ENCODE results near the gene DSEL. TPM values are rescaled to one million over a fixed set of nuclear protein-coding genes. Genes with fewer than 3 reads are reported as not detected.
A peak's percentile ranks its signal among the peaks of the same experiment; 100 is the strongest.

The DSEL gene
- total RNA-seq, 2 donors from 2014 or later, result 4.2 to 5.9 TPM

GRCh38 chr18:67519592-67519991, 3.1 kb upstream of the DSEL start:
- no peaks in the 10 kb centered on the region for H3K36me3 ChIP-seq (replicated peaks in 1 of 2; ENCODE audit: insufficient read depth in 1 of 2, low read depth in 2 of 2)
- intact Hi-C loops (cut with DNase I), result no loop called here
- WGBS, 2 donors, result 50 to 60% methylated on average over 2 of the region's 2 CpGs
- TF ChIP-seq POLR2A (IDR thresholded peaks at IDR 0.05) (no peak), CTCF (IDR thresholded peaks at IDR 0.05) (no peak)
- H3K27ac ChIP-seq, result no peak overlapping the region
- DNase-seq (no peak), ATAC-seq (no peak)
- no peak overlapping the region for H3K4me3 ChIP-seq
- peaks cover 6% of the 10 kb centered on the region for H3K4me1 ChIP-seq
- no peaks in the 10 kb centered on the region for H3K9me3 ChIP-seq
- H3K27me3 ChIP-seq, result no peaks in the 10 kb centered on the region

GRCh38 chr18:67518566-67518965, 2.0 kb upstream of the DSEL start:
- H3K4me1 ChIP-seq, result peaks cover 6% of the 10 kb centered on the region
- no peak overlapping the region for H3K4me3 ChIP-seq
- H3K9me3 ChIP-seq, result no peaks in the 10 kb centered on the region
- intact Hi-C loops (cut with DNase I), result no loop called here
- no peak for TF ChIP-seq CTCF (IDR thresholded peaks at IDR 0.05)
- TF ChIP-seq POLR2A (IDR thresholded peaks at IDR 0.05), result no peak
- no peaks in the 10 kb centered on the region for H3K27me3 ChIP-seq
- ATAC-seq (no peak), DNase-seq (no peak)
- WGBS, 2 donors, result 77 to 78% methylated on average over 5 of the region's 5 CpGs
- H3K36me3 ChIP-seq (replicated peaks in 1 of 2; ENCODE audit: insufficient read depth in 1 of 2, low read depth in 2 of 2), result no peaks in the 10 kb centered on the region
- no peak overlapping the region for H3K27ac ChIP-seq

GRCh38 chr18:67517444-67517765, 885 bp upstream of the DSEL start:
- peaks cover 6% of the 10 kb centered on the region for H3K4me1 ChIP-seq
- DNase-seq, result peak; percentile 17 to 25 (median 22)

GRCh38 chr18:67515942-67516538, 480 bp downstream of the DSEL start:
- intact Hi-C loops (cut with DNase I), result no loop called here
- Histone ChIP-seq H3K9me3 (no peaks in the 10 kb centered on the region), H3K4me1 (peaks cover 6% of the 10 kb centered on the region), H3K27ac (peak overlapping the region; percentile 47 to 87 (median 86)), H3K4me3 (peak overlapping the region; percentile 43 to 56), H3K27me3 (no peaks in the 10 kb centered on the region), H3K36me3 (replicated peaks in 1 of 2; ENCODE audit: insufficient read depth in 1 of 2, low read depth in 2 of 2) (no peaks in the 10 kb centered on the region)
- ATAC-seq (peak; percentile 78), DNase-seq (peak; percentile 88 to 92 (median 89))
- TF ChIP-seq CTCF (IDR thresholded peaks at IDR 0.05) (peak; percentile 50 to 86 (median 80)), POLR2A (IDR thresholded peaks at IDR 0.05) (peak in 1 of 3 donors; percentile 49)
- WGBS, 2 donors, result 0% methylated on average over 7 to 53 of the region's 53 CpGs

More at GRCh38 chr18:67517444-67517765, 885 bp upstream of the DSEL start:
- intact Hi-C loops (cut with DNase I), result no loop called here
- Histone ChIP-seq H3K9me3 (no peaks in the 10 kb centered on the region), H3K36me3 (replicated peaks in 1 of 2; ENCODE audit: insufficient read depth in 1 of 2, low read depth in 2 of 2) (no peaks in the 10 kb centered on the region), H3K4me3 (no peak overlapping the region), H3K27ac (peak overlapping the region in 3 of 4 donors; percentile 85 to 87 (median 87)), H3K27me3 (no peaks in the 10 kb centered on the region)
- ATAC-seq, result no peak
- TF ChIP-seq POLR2A (IDR thresholded peaks at IDR 0.05) (no peak), CTCF (IDR thresholded peaks at IDR 0.05) (no peak)
- WGBS, 2 donors, result 0% methylated on average over 4 of the region's 4 CpGs

GRCh38 chr18:67514901-67515540, 1.5 kb downstream of the DSEL start:
- intact Hi-C loops (cut with DNase I), result no loop called here
- ATAC-seq, result no peak

More at GRCh38 chr18:67514901-67515540, 1.5 kb downstream of the DSEL start:
- no peak for DNase-seq
- no peak overlapping the region for H3K27ac ChIP-seq
- H3K9me3 ChIP-seq, result no peaks in the 10 kb centered on the region
- no peak for TF ChIP-seq POLR2A (IDR thresholded peaks at IDR 0.05)
- no peak for TF ChIP-seq CTCF (IDR thresholded peaks at IDR 0.05)
- no peaks in the 10 kb centered on the region for H3K27me3 ChIP-seq
- 42 to 45% methylated on average over 6 of the region's 6 CpGs for WGBS, 2 donors
- no peak overlapping the region for H3K4me3 ChIP-seq
- peaks cover 6% of the 10 kb centered on the region for H3K4me1 ChIP-seq
- no peaks in the 10 kb centered on the region for H3K36me3 ChIP-seq (replicated peaks in 1 of 2; ENCODE audit: insufficient read depth in 1 of 2, low read depth in 2 of 2)
